ENCODE results near the gene PHACTR3.

- TF ChIP-seq CTCF (IDR thresholded peaks at IDR 0.05), result no peak
- no peak for TF ChIP-seq EP300 (IDR thresholded peaks at IDR 0.05)
- no peak for TF ChIP-seq POLR2A (IDR thresholded peaks at IDR 0.05)
These were observed 161.3 kb downstream of the PHACTR3 start for GRCh38 chr20:59765599-59766177.

All from gastroesophageal sphincter (tissue), 3 donors.